PC-3 (cell line): Measurements from ENCODE around the gene DHCR7. TPM values are rescaled to one million over a fixed set of nuclear protein-coding genes. Genes with fewer than 3 reads are reported as not detected.

Experiments used
- ATAC-seq: fragments of 200-7000 bp; cut with Tn5 transposase; 2 replicates; pipeline ENCODE4 v1.9.1; 2020; ENCODE audit warnings: mild to moderate bottlenecking, moderate library complexity
- BruUV-seq: library from RNA; stranded (reverse); fragments of 400-500 nt; replicated peaks from 2 replicates; lab custom pipeline; 2021; lab: Mats Ljungman, UMichigan
- CTCF ChIA-PET: fragments of 300-600 bp; sonication (Branson Sonifier 250); formaldehyde crosslinking; loops from one replicate; lab custom pipeline; 2022; ENCODE audit warnings: antibody characterized with exemption; lab: Charles Lee
- POLR2A ChIA-PET: fragments of 300-600 bp; sonication (Branson Sonifier 250); formaldehyde crosslinking; loops from one replicate; lab custom pipeline; 2022; ENCODE audit warnings: antibody characterized with exemption; ENCODE audit not compliant: unreplicated experiment; lab: Charles Lee
- DNase-seq: peaks from one replicate; pipeline ENCODE4 v3.0.0-alpha.2; 2015
- H2AFZ ChIP-seq: fragments of 300-600 bp; sonication (generic); 2 replicates; pipeline ENCODE4 v1.6.0; 2016; ENCODE audit warnings: antibody characterized with exemption, low read length
- H3F3A ChIP-seq: fragments of 300-600 bp; sonication (generic); one replicate; pipeline ENCODE4 v1.6.0; 2017; ENCODE audit warnings: antibody characterized with exemption, low read length, control low read depth, mild to moderate bottlenecking; ENCODE audit not compliant: unreplicated experiment
- H3K27ac ChIP-seq: fragments of 300-600 bp; sonication (generic); 2 replicates; pipeline ENCODE4 v1.5.1; 2016; ENCODE audit warnings: mild to moderate bottlenecking, low read length
- H3K27me3 ChIP-seq: fragments of 300-600 bp; sonication (generic); 2 replicates; pipeline ENCODE4 v1.6.1; 2016; ENCODE audit warnings: low read length, mixed read lengths
- H3K36me3 ChIP-seq: fragments of 300-600 bp; sonication (generic); 2 replicates; pipeline ENCODE4 v1.6.1; 2016; ENCODE audit warnings: low read depth, mixed run types, low read length, mixed read lengths
- H3K4me1 ChIP-seq: fragments of 300-600 bp; sonication (generic); 2 replicates; pipeline ENCODE4 v1.5.1; 2016; ENCODE audit warnings: low read length; ENCODE audit not compliant: insufficient read depth
- H3K4me2 ChIP-seq: fragments of 300-600 bp; sonication (generic); 2 replicates; pipeline ENCODE4 v1.6.0; 2016; ENCODE audit warnings: low read length
- H3K4me3 ChIP-seq: fragments of 300-600 bp; sonication (generic); 2 replicates; pipeline ENCODE4 v1.5.1; 2016; ENCODE audit warnings: mild to moderate bottlenecking, low read length, mixed read lengths
- H3K79me2 ChIP-seq: fragments of 300-600 bp; sonication (generic); 2 replicates; pipeline ENCODE4 v1.6.1; 2017; ENCODE audit warnings: low read length, mixed read lengths
- H3K9ac ChIP-seq: fragments of 300-600 bp; sonication (generic); 2 replicates; pipeline ENCODE4 v1.6.0; 2016; ENCODE audit warnings: mild to moderate bottlenecking, low read length
- H3K9me2 ChIP-seq: fragments of 300-600 bp; sonication (generic); replicated peaks from 2 replicates; pipeline ENCODE4 v1.6.1; 2016; ENCODE audit warnings: mixed run types, low read length, mixed read lengths
- H3K9me3 ChIP-seq: fragments of 300-600 bp; sonication (generic); 2 replicates; pipeline ENCODE4 v1.6.1; 2016; ENCODE audit warnings: low read length, mixed read lengths
- H4K20me1 ChIP-seq: fragments of 300-600 bp; sonication (generic); 2 replicates; pipeline ENCODE4 v1.6.1; 2016; ENCODE audit warnings: low read length, mixed read lengths
- CTCF ChIP-seq: fragments of 300-600 bp; sonication (generic); conservative IDR thresholded peaks from 2 replicates; pipeline ENCODE4 v1.5.1; 2017; ENCODE audit warnings: antibody characterized with exemption, low read depth, mild to moderate bottlenecking, low read length
- EZH2 ChIP-seq: fragments of 300-600 bp; sonication (generic); IDR thresholded peaks from one replicate; pipeline ENCODE4 v1.6.1; 2017; ENCODE audit warnings: antibody characterized with exemption, mild to moderate bottlenecking, low read length; ENCODE audit not compliant: unreplicated experiment
- EZH2phosphoT487 ChIP-seq: fragments of 300-600 bp; sonication (generic); IDR thresholded peaks from 2 replicates; pipeline ENCODE4 v1.6.1; 2018; ENCODE audit warnings: mild to moderate bottlenecking, antibody characterized with exemption, low read length, borderline replicate concordance
- intact Hi-C: fragments of 100-400 bp; cut with micrococcal nuclease; formaldehyde crosslinking; loops from 2 replicates; pipeline ENCODE4 v1.9.0; 2023
- total RNA-seq: library from RNA; depleted of rRNA; stranded (reverse); fragments of >200 nt; gene quantifications from 2 replicates; pipeline ENCODE4 v1.2.3, GENCODE V29; 2014

DHCR7 gene
- total RNA-seq, 1 experiment from 2014 or later = 127 TPM

- DNase-seq = no peak
- no peaks in the 10 kb centered on the region for H4K20me1 ChIP-seq
- H3K4me3 ChIP-seq = no peak overlapping the region
- no peak overlapping the region for H3K4me2 ChIP-seq
- no peak overlapping the region for H3K9ac ChIP-seq
- no TSS peak for BruUV-seq
- intact Hi-C loops = no loop called here
- H3F3A ChIP-seq = no peaks in the 10 kb centered on the region
- CTCF ChIA-PET = no interaction called here
- no peak overlapping the region for H2AFZ ChIP-seq
- no peaks in the 10 kb centered on the region for H3K79me2 ChIP-seq
- no peaks in the 10 kb centered on the region for H3K4me1 ChIP-seq
- H3K27me3 ChIP-seq = no peaks in the 10 kb centered on the region
- no peaks in the 10 kb centered on the region for H3K9me3 ChIP-seq
- no peak overlapping the region for H3K27ac ChIP-seq
- ATAC-seq = no peak
- TF ChIP-seq EZH2phosphoT487 (no peak), EZH2 (no peak)
- POLR2A ChIA-PET = no interaction called here
- no peaks in the 10 kb centered on the region for H3K9me2 ChIP-seq
- H3K36me3 ChIP-seq = peaks cover 28% of the 10 kb centered on the region; the same call in 1 of the 2 replicates
Observed at GRCh38 chr11:71473793-71474080, 25.5 kb upstream of the DHCR7 start.

GRCh38 chr11:71472941-71473792, 25.0 kb upstream of the DHCR7 start:
- no TSS peak for BruUV-seq
- no peaks in the 10 kb centered on the region for H3K79me2 ChIP-seq
- H3K9me3 ChIP-seq = no peaks in the 10 kb centered on the region
- no peak overlapping the region for H3K27ac ChIP-seq
- H3K4me2 ChIP-seq = no peak overlapping the region
- intact Hi-C loops = no loop called here
- H3K9me2 ChIP-seq = no peaks in the 10 kb centered on the region
- ATAC-seq (no peak), DNase-seq (no peak)
- no peak overlapping the region for H2AFZ ChIP-seq
- ChIA-PET POLR2A (no interaction called here), CTCF (no interaction called here)
- H3K27me3 ChIP-seq = no peaks in the 10 kb centered on the region
- no peak overlapping the region for H3K9ac ChIP-seq
- H4K20me1 ChIP-seq = no peaks in the 10 kb centered on the region
- TF ChIP-seq EZH2phosphoT487 = no peak
- TF ChIP-seq EZH2 = no peak
- TF ChIP-seq CTCF = no peak
- peaks cover 28% of the 10 kb centered on the region; the same call in 1 of the 2 replicates for H3K36me3 ChIP-seq
- no peaks in the 10 kb centered on the region for H3K4me1 ChIP-seq
- H3K4me3 ChIP-seq = no peak overlapping the region
- H3F3A ChIP-seq = no peaks in the 10 kb centered on the region

- ChIA-PET CTCF (no interaction called here), POLR2A (no interaction called here)
- no peak overlapping the region for H3K4me3 ChIP-seq
- no peaks in the 10 kb centered on the region for H3K79me2 ChIP-seq
- H3K27me3 ChIP-seq = no peaks in the 10 kb centered on the region
- DNase-seq (no peak), ATAC-seq (no peak)
- H3K9me2 ChIP-seq = no peaks in the 10 kb centered on the region
- intact Hi-C loops = no loop called here
- no peak for TF ChIP-seq EZH2
- H2AFZ ChIP-seq = no peak overlapping the region
- H3K36me3 ChIP-seq = peaks cover 27% of the 10 kb centered on the region; the same call in 1 of the 2 replicates
- H3K4me2 ChIP-seq = no peak overlapping the region
- H3K4me1 ChIP-seq = no peaks in the 10 kb centered on the region
- no peaks in the 10 kb centered on the region for H4K20me1 ChIP-seq
- no peaks in the 10 kb centered on the region for H3K9me3 ChIP-seq
- no peaks in the 10 kb centered on the region for H3F3A ChIP-seq
- no TSS peak for BruUV-seq
- no peak overlapping the region for H3K27ac ChIP-seq
- no peak overlapping the region for H3K9ac ChIP-seq
Observed at GRCh38 chr11:71472357-71472885, 24.2 kb upstream of the DHCR7 start.
